GM12892 (cell line): ENCODE results near the gene SOCS3.

Source experiments
- POLR2A ChIP-seq: IDR thresholded peaks from 2 replicates; pipeline ENCODE4 v1.6.1; 2011; ENCODE audit warnings: low read depth, low read length, control low read depth
- POLR2AphosphoS5 ChIP-seq: IDR thresholded peaks from 2 replicates; pipeline ENCODE4 v1.6.1; 2011; ENCODE audit warnings: low read depth, low read length, control low read depth
- TAF1 ChIP-seq: IDR thresholded peaks from 2 replicates; pipeline ENCODE4 v1.6.1; 2011; ENCODE audit warnings: low read depth, mild to moderate bottlenecking, control low read depth, low read length, borderline replicate concordance

DNA sequence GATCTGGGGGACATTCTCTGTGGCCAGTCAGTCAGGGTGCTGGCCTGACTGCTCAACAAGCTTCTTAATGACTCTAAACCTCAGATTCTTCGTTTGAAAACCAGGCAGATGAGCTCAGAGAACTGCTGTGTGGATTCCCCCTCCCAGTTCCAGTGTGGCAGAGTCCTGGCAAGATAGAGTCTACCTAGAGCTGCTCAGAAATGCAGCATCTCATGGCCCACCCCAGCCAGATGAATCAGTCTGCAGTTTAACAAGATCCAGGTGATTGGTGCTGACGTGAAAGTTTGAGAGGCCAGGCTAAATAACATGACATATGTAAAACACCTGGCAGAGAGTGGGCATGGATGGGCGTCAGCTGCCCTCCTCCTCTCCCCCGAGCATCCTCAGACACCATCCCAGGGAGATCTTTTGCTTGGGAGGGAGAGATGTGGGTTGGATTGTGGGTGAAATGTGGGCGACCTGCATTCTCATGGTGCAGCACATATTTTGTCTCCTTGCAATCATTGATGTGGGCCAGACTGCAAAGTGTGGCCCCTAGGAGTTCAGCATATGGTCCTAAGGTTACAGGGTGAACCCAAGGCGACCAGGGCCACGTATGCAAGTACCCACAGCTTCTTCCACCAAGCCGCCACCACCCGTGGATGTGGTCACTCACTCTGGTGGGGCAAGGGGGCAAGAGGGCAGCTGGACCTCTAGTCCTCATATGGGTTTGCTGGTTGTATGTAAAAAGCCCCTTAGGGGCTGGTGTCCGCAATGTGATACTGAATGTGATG, 19.5 kb downstream of the SOCS3 start:
- TF ChIP-seq POLR2A (no peak), POLR2AphosphoS5 (no peak), TAF1 (no peak)
